ENCODE data around the gene CNTFR.

The CNTFR gene

GRCh38 chr9:34522971-34523797, 66.3 kb downstream of the CNTFR start, which contains the start of gene ENHO:
Gene ENHO (minus strand): TSS chr9:34522990. CDS start chr9:34521695, 1,295 bp downstream.
- peak; percentile 99 for DNase-seq (ENCODE audit: low spot score)

- DNase-seq (ENCODE audit: low spot score), result no peak
Measured at GRCh38 chr9:34522091-34522887, 67.2 kb downstream of the CNTFR start.

GRCh38 chr9:34521406-34522045, 68.0 kb downstream of the CNTFR start:
- DNase-seq (ENCODE audit: low spot score), result no peak

- DNase-seq (ENCODE audit: low spot score), result no peak
Measured at GRCh38 chr9:34520505-34521385, 68.8 kb downstream of the CNTFR start.

GRCh38 chr9:34520096-34520495, 69.4 kb downstream of the CNTFR start:
- no peak for DNase-seq (ENCODE audit: low spot score)

GRCh38 chr9:34519321-34520020, 70.1 kb downstream of the CNTFR start:
- DNase-seq (ENCODE audit: low spot score), result no peak

GRCh38 chr9:34518896-34519295, 70.6 kb downstream of the CNTFR start:
- DNase-seq (ENCODE audit: low spot score), result no peak

GRCh38 chr9:34518110-34518616, 71.4 kb downstream of the CNTFR start:
- no peak for DNase-seq (ENCODE audit: low spot score)

- DNase-seq (ENCODE audit: low spot score), result no peak
Measured at GRCh38 chr9:34517185-34517584, 72.3 kb downstream of the CNTFR start.

GRCh38 chr9:34515959-34516358, 73.6 kb downstream of the CNTFR start:
- no peak for DNase-seq (ENCODE audit: low spot score)

- no peak for DNase-seq (ENCODE audit: low spot score)
Measured at GRCh38 chr9:34514816-34515215, 74.7 kb downstream of the CNTFR start.

- no peak for DNase-seq (ENCODE audit: low spot score)
Measured at GRCh38 chr9:34514401-34514800, 75.1 kb downstream of the CNTFR start.

GRCh38 chr9:34513567-34514214, 75.8 kb downstream of the CNTFR start:
- no peak for DNase-seq (ENCODE audit: low spot score)

GRCh38 chr9:34512131-34513078, 77.1 kb downstream of the CNTFR start:
- no peak for DNase-seq (ENCODE audit: low spot score)

GRCh38 chr9:34510497-34511468, 78.7 kb downstream of the CNTFR start:
- no peak for DNase-seq (ENCODE audit: low spot score)

- DNase-seq (ENCODE audit: low spot score), result no peak
Measured at GRCh38 chr9:34508951-34509350, 80.6 kb downstream of the CNTFR start.

- DNase-seq (ENCODE audit: low spot score), result no peak
Measured at GRCh38 chr9:34508463-34508862, 81.1 kb downstream of the CNTFR start.

GRCh38 chr9:34507966-34508365, 81.6 kb downstream of the CNTFR start:
- DNase-seq (ENCODE audit: low spot score), result no peak

All from AG08396 (cell line).